OCI-LY1 (cell line): Measurements from ENCODE around the gene MYCBP.

Experiments
- CTCF ChIP-seq: fragments of 200-600 bp; sonication (generic), shearing (Covaris generic); IDR thresholded peaks from 2 replicates; pipeline ENCODE4 v1.5.1; 2017; ENCODE audit warnings: mild to moderate bottlenecking, antibody characterized with exemption, low read length, moderate library complexity, mixed read lengths
- EZH2 ChIP-seq: fragments of 200-600 bp; sonication (generic), shearing (Covaris generic); IDR thresholded peaks from 2 replicates; pipeline ENCODE4 v1.8.0; 2017; ENCODE audit warnings: borderline replicate concordance, mixed run types, mild to moderate bottlenecking, antibody characterized with exemption, low read length, moderate library complexity, mixed read lengths

- TF ChIP-seq EZH2 (no peak), CTCF (no peak)
These were observed 46.0 kb upstream of the MYCBP start for GRCh38 chr1:38919130-38919529.
